ENCODE measurements around the gene HIPK2.

Gene HIPK2

DNA sequence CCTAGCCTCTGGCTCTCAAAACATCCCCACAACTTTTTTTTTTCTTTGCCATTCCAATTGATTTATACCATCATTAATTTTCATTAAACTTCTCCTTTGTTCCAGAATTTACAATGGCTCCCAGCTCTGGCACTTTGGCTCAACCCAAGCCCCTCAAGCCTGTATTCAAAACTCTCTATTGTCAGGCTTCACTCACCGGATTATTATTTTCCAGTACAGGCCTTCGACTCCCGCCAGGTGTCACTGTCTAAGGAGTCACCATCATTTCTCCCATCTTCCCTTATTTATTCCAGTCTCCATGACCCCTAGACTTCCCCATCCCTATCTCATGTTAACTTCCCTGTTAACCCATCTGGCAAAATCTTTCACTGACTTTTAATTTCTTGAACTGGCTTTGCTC lies 67.8 kb downstream of the HIPK2 start:
- no peak overlapping the region for H3K4me3 ChIP-seq (ENCODE audit: low read depth, low read length)
- no peaks in the 10 kb centered on the region for H3K27me3 ChIP-seq
- TF ChIP-seq CTCF (IDR thresholded peaks at IDR 0.05; ENCODE audit: low read depth, low read length) = no peak
- H3K4me1 ChIP-seq = no peaks in the 10 kb centered on the region; the same call in 1 of the 2 replicates
- DNase-seq = no peak
- H3K36me3 ChIP-seq = peaks cover 2% of the 10 kb centered on the region; the same call in 1 of the 2 replicates
- H3K9me3 ChIP-seq = no peaks in the 10 kb centered on the region

DNA sequence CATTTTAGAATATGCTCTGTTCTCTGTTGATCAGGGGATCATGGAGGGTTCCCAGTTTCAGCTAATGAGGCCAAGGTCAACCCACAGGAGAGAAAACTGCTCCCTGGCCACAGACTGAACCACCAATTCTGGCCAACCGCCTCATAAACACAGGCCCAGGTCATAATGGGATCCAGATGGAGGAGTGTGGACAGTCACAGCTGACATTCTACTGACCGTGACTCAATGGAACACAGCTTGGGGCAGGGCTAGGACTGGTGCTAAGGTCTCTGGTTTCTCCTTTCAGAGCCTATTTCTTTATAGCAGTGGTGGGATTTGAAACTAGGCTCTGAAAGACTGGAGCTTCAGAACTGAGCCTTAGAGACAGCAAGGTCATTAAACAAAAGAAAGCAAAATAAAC lies 68.3 kb downstream of the HIPK2 start:
- TF ChIP-seq CTCF (IDR thresholded peaks at IDR 0.05; ENCODE audit: low read depth, low read length) = no peak
- Histone ChIP-seq H3K27me3 (no peaks in the 10 kb centered on the region), H3K36me3 (no peaks in the 10 kb centered on the region; the same call in 1 of the 2 replicates), H3K4me1 (no peaks in the 10 kb centered on the region; the same call in 1 of the 2 replicates), H3K4me3 (ENCODE audit: low read depth, low read length) (no peak overlapping the region), H3K9me3 (no peaks in the 10 kb centered on the region)
- no peak for DNase-seq

- no peak for DNase-seq
- H3K9me3 ChIP-seq = no peaks in the 10 kb centered on the region
- H3K4me3 ChIP-seq (ENCODE audit: low read depth, low read length) = no peak overlapping the region
- H3K27me3 ChIP-seq = no peaks in the 10 kb centered on the region
- H3K4me1 ChIP-seq = no peaks in the 10 kb centered on the region; the same call in 1 of the 2 replicates
- TF ChIP-seq CTCF (IDR thresholded peaks at IDR 0.05; ENCODE audit: low read depth, low read length) = no peak
- H3K36me3 ChIP-seq = no peaks in the 10 kb centered on the region; the same call in 1 of the 2 replicates
Observed at GRCh38 chr7:139708541-139708940, 69.3 kb downstream of the HIPK2 start.

GRCh38 chr7:139706837-139707236 lies 71.0 kb downstream of the HIPK2 start:
- Histone ChIP-seq H3K9me3 (no peaks in the 10 kb centered on the region), H3K36me3 (no peaks in the 10 kb centered on the region), H3K27me3 (no peaks in the 10 kb centered on the region), H3K4me3 (ENCODE audit: low read depth, low read length) (no peak overlapping the region), H3K4me1 (peaks cover 5% of the 10 kb centered on the region; the same call in 1 of the 2 replicates)
- TF ChIP-seq CTCF (IDR thresholded peaks at IDR 0.05; ENCODE audit: low read depth, low read length) = no peak
- no peak for DNase-seq

GRCh38 chr7:139704308-139704879 lies 73.4 kb downstream of the HIPK2 start:
- H3K27me3 ChIP-seq = no peaks in the 10 kb centered on the region
- H3K36me3 ChIP-seq = no peaks in the 10 kb centered on the region
- no peaks in the 10 kb centered on the region for H3K9me3 ChIP-seq
- no peak overlapping the region for H3K4me3 ChIP-seq (ENCODE audit: low read depth, low read length)
- peaks cover 5% of the 10 kb centered on the region; the same call in 1 of the 2 replicates for H3K4me1 ChIP-seq
- DNase-seq = no peak
- no peak for TF ChIP-seq CTCF (IDR thresholded peaks at IDR 0.05; ENCODE audit: low read depth, low read length)

DNA sequence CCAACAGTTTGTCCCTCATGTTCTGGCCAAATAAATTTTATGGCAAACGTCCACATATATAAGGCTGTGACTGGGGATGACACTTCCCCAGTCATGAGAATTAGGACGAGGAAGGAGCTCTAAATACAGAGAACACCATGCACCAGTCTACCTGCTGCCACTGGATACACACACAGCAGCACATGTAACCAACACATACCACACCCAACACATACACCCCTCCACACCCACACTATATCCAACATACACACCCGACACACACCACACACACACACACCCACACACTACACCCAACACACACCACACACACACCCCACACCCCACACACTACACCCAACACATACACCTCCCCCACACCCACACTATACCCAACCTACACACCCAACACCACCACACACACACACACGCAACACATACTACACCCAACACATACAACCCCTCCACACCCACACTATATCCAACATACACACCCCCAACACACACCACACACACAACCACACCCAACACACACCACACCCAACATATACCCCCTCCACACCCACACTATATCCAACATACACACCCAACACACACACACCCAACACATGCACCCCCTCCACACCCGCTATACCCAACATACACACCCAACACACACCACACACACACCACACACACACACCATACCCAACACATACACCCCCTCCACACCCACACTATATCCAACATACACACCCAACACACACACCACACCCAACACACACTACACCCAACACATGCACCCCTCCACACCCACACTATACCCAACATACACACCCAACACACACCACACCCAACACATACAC lies 74.1 kb downstream of the HIPK2 start:
- Histone ChIP-seq H3K36me3 (no peaks in the 10 kb centered on the region), H3K9me3 (no peaks in the 10 kb centered on the region), H3K4me1 (peaks cover 5% of the 10 kb centered on the region; the same call in 1 of the 2 replicates)

More for the DNA sequence above, 74.1 kb downstream of the HIPK2 start:
- TF ChIP-seq CTCF (IDR thresholded peaks at IDR 0.05; ENCODE audit: low read depth, low read length) = no peak
- H3K27me3 ChIP-seq = no peaks in the 10 kb centered on the region
- H3K4me3 ChIP-seq (ENCODE audit: low read depth, low read length) = no peak overlapping the region
- DNase-seq = no peak

Measured in BE2C (cell line).